ENCODE measurements around the gene PGS1. TPM values are rescaled to one million over a fixed set of nuclear protein-coding genes. Genes with fewer than 3 reads are reported as not detected.

Gene PGS1
- total RNA-seq, 1 donor from 2014 or later, result 45.2 TPM

GRCh38 chr17:78459696-78460095 lies 81.2 kb downstream of the PGS1 start:
- Mint-ChIP-seq H3K36me3 (no peaks in the 10 kb centered on the region), H3K27ac (no peak overlapping the region), H3K4me1 (no peaks in the 10 kb centered on the region), H3K27me3 (ENCODE audit: insufficient read depth, low read depth) (peaks cover 5% of the 10 kb centered on the region), H3K4me3 (no peak overlapping the region), H3K9me3 (no peaks in the 10 kb centered on the region)
- Histone ChIP-seq H3K4me2 (no peak overlapping the region), H4K20me1 (ENCODE audit: low read depth) (no peaks in the 10 kb centered on the region), H3F3A (ENCODE audit: low read depth) (no peaks in the 10 kb centered on the region), H3K9me3 (ENCODE audit: low read depth) (no peaks in the 10 kb centered on the region), H3K27ac (no peak overlapping the region), H3K9ac (no peak overlapping the region), H3K27me3 (no peaks in the 10 kb centered on the region), H3K36me3 (no peaks in the 10 kb centered on the region), H2AFZ (replicated peaks) (no peak overlapping the region), H3K4me3 (no peak overlapping the region), H3K79me2 (ENCODE audit: low read depth) (no peaks in the 10 kb centered on the region), H3K4me1 (no peaks in the 10 kb centered on the region)
- TF ChIP-seq CTCF (IDR thresholded peaks at IDR 0.05) (no peak), EZH2phosphoT487 (IDR thresholded peaks at IDR 0.05) (no peak), EZH2 (IDR thresholded peaks at IDR 0.05) (no peak)
- no peak for DNase-seq (ENCODE audit: low spot score)

DNA sequence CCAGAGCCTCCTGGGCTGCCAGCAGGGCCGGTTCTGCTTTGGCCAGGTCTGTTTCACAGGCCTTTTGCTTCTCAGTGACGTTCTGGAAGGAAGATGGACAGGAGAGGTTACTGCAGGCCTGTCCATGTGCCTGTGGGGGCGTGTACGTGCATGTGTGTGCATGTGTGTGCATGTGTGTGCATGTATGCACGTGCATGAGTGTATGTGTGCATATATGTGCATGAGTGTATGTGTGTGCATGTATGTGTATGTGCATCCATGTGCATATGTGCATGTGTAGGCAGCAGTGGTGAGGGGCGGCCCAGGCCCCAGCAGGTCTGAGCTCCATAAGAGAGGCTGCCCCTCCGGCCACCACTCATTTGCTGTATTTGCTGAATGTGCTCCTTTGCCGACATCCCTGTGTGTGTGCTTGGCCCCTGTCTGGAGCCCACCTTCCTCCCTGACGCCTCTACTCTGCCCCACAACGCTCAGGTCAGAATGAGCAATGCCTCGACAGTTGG lies 81.8 kb downstream of the PGS1 start:
- H3K9me3 Mint-ChIP-seq, result no peaks in the 10 kb centered on the region
- Histone ChIP-seq H3F3A (ENCODE audit: low read depth) (no peaks in the 10 kb centered on the region), H3K4me1 (no peaks in the 10 kb centered on the region), H3K36me3 (no peaks in the 10 kb centered on the region), H3K9me3 (ENCODE audit: low read depth) (no peaks in the 10 kb centered on the region), H3K9ac (no peak overlapping the region), H3K4me3 (no peak overlapping the region), H3K79me2 (ENCODE audit: low read depth) (no peaks in the 10 kb centered on the region), H2AFZ (replicated peaks) (no peak overlapping the region), H3K27me3 (no peaks in the 10 kb centered on the region), H3K27ac (no peak overlapping the region), H4K20me1 (ENCODE audit: low read depth) (no peaks in the 10 kb centered on the region), H3K4me2 (no peak overlapping the region)
- no peak overlapping the region for H3K4me3 Mint-ChIP-seq
- H3K36me3 Mint-ChIP-seq, result no peaks in the 10 kb centered on the region
- H3K4me1 Mint-ChIP-seq, result no peaks in the 10 kb centered on the region
- H3K27ac Mint-ChIP-seq, result no peak overlapping the region
- TF ChIP-seq EZH2 (IDR thresholded peaks at IDR 0.05) (no peak), CTCF (IDR thresholded peaks at IDR 0.05) (no peak), EZH2phosphoT487 (IDR thresholded peaks at IDR 0.05) (no peak)
- DNase-seq (ENCODE audit: low spot score), result no peak
- peaks cover 5% of the 10 kb centered on the region for H3K27me3 Mint-ChIP-seq (ENCODE audit: insufficient read depth, low read depth)

DNA sequence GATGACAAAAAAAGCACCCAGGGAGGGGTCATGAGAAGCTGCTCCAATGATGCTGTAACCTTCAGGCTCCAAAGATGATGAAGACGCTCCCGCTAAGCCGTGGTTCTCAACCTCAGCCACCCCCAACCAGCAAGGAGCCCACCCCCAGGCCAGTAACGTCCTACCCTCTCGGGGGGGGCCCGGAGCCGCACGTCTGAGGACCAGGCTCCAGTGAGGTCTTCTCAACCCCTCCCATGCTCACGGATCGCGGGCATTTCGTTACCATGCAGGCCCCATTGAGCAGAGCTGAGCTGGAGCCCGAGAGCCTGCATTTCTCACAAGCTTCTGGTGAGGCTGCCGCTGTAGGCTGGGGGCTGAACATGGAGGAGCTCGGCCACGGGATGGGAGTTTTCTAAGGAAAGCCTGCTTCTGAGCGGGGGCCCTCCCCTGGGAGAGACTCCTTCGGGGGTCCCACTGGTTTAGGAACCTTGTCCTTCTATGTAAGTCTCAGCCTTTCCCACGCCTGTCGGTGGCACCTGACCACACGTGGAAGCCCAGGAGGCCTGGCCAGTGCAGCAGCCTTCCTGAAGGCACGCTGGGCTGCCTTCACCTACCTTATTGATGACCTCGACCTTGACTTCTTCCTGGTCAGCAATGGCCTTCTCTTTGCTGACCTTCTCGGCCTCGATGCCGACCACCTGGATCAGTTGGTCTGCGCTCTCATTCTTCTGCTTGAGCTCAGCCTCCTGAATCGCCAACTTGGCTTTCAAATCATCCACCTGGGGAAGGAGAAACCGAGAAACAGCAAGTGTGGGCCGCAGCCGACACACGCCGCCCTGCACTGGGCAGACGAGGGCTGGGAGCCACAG lies 82.7 kb downstream of the PGS1 start:
- Mint-ChIP-seq H3K9me3 (no peaks in the 10 kb centered on the region), H3K4me1 (no peaks in the 10 kb centered on the region), H3K27ac (peak overlapping the region; percentile 81), H3K36me3 (no peaks in the 10 kb centered on the region), H3K4me3 (no peak overlapping the region), H3K27me3 (ENCODE audit: insufficient read depth, low read depth) (peaks cover 5% of the 10 kb centered on the region)
- Histone ChIP-seq H3K4me3 (no peak overlapping the region), H3K4me2 (no peak overlapping the region), H4K20me1 (ENCODE audit: low read depth) (no peaks in the 10 kb centered on the region), H3K79me2 (ENCODE audit: low read depth) (no peaks in the 10 kb centered on the region), H3K27ac (no peak overlapping the region), H3K9me3 (ENCODE audit: low read depth) (no peaks in the 10 kb centered on the region), H3K9ac (no peak overlapping the region), H3K4me1 (no peaks in the 10 kb centered on the region), H3K27me3 (no peaks in the 10 kb centered on the region), H3F3A (ENCODE audit: low read depth) (no peaks in the 10 kb centered on the region), H3K36me3 (no peaks in the 10 kb centered on the region), H2AFZ (replicated peaks) (no peak overlapping the region)
- no peak for TF ChIP-seq EZH2phosphoT487 (IDR thresholded peaks at IDR 0.05)
- no peak for TF ChIP-seq CTCF (IDR thresholded peaks at IDR 0.05)
- TF ChIP-seq EZH2 (IDR thresholded peaks at IDR 0.05), result no peak
- no peak for DNase-seq (ENCODE audit: low spot score)
